ENCODE data around the gene CLEC2D.
A peak's percentile ranks its signal among the peaks of the same experiment; 100 is the strongest.

- TF ChIP-seq, protein P1, sequence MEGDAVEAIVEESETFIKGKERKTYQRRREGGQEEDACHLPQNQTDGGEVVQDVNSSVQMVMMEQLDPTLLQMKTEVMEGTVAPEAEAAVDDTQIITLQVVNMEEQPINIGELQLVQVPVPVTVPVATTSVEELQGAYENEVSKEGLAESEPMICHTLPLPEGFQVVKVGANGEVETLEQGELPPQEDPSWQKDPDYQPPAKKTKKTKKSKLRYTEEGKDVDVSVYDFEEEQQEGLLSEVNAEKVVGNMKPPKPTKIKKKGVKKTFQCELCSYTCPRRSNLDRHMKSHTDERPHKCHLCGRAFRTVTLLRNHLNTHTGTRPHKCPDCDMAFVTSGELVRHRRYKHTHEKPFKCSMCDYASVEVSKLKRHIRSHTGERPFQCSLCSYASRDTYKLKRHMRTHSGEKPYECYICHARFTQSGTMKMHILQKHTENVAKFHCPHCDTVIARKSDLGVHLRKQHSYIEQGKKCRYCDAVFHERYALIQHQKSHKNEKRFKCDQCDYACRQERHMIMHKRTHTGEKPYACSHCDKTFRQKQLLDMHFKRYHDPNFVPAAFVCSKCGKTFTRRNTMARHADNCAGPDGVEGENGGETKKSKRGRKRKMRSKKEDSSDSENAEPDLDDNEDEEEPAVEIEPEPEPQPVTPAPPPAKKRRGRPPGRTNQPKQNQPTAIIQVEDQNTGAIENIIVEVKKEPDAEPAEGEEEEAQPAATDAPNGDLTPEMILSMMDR (IDR thresholded peaks at IDR 0.05), result peak; percentile 76
- TF ChIP-seq EZH2 (IDR thresholded peaks at IDR 0.05; ENCODE audit: borderline replicate concordance, insufficient read depth, low read depth, low read length, poor library complexity, severe bottlenecking), result no peak
Measured at GRCh38 chr12:9707864-9708808, 38.6 kb downstream of the CLEC2D start.
